Stimulated activated CD8-positive, alpha-beta memory T cell treated with anti-CD3 and anti-CD28 coated beads, Interleukin-7, amount 100 ng/mL, for 48 hours (primary cell): ENCODE results near the gene STRBP.

Experiments used
- DNase-seq, 2 donors: peaks; one replicate each; pipeline ENCODE4 v3.0.0-alpha.2; 2020; ENCODE audit warnings: low read depth in 1 of 2; ENCODE audit errors: extremely low read depth in 1 of 2

STRBP gene

GRCh38 chr9:123073441-123073840 is 194.9 kb downstream of the STRBP start:
- no peak for DNase-seq

GRCh38 chr9:123072407-123072995 is 195.9 kb downstream of the STRBP start:
- DNase-seq = no peak
